Motor neuron (in vitro differentiated cells): ENCODE results near the gene IGSF9. TPM values are rescaled to one million over a fixed set of nuclear protein-coding genes. Genes with fewer than 3 reads are reported as not detected.
A peak's percentile ranks its signal among the peaks of the same experiment; 100 is the strongest.

Experiments
- ATAC-seq, 8 experiments: fragments of 200-7000 bp; cut with Tn5 transposase; replicated peaks in 6 of 8; 2 replicates each; pipeline ENCODE4 v1.8.0; 2021; ENCODE audit warnings: mild to moderate bottlenecking in 8 of 8, moderate library complexity in 8 of 8
- H3K27ac ChIP-seq, 2 donors: fragments of 250-450 bp; sonication (Bioruptor Pico); 2 replicates each; pipeline ENCODE4 v1.9.0; 2021; ENCODE audit warnings: antibody characterized with exemption in 2 of 2, mild to moderate bottlenecking in 2 of 2, moderate library complexity in 1 of 2
- H3K4me1 ChIP-seq, 2 donors: fragments of 250-450 bp; sonication (Bioruptor Pico); replicated peaks in 1 of 2; 2 replicates each; pipeline ENCODE4 v1.6.1; 2021; ENCODE audit warnings: antibody characterized with exemption in 2 of 2, mild to moderate bottlenecking in 2 of 2, moderate library complexity in 1 of 2
- H3K4me3 ChIP-seq, 5 donors: fragments of 250-450 bp; sonication (Bioruptor Pico); 2 replicates each; pipeline ENCODE4 v1.9.0; 2021; ENCODE audit warnings: antibody characterized with exemption in 5 of 5, mild to moderate bottlenecking in 5 of 5, moderate library complexity in 4 of 5
- WGBS, 10 experiments: fragments of 450-650 bp; shearing (Covaris generic); methylation state at CpG; one replicate each; pipeline ENCODE4 v1.0.0; 2022; 5-methylcytosine and 5-hydroxymethylcytosine counted together
- in situ Hi-C, 9 experiments: fragments of 400-800 bp; cut with MboI; loops; one replicate each; pipeline ENCODE4 v1.15.0; 2021; ENCODE audit warnings: low sequenced_read_pairs in 9 of 9, low pct_unique_long_range_greater_than_20kb in 2 of 9; ENCODE audit not compliant: unreplicated experiment in 9 of 9
- total RNA-seq, 8 experiments: library from RNA; unstranded; fragments of 300-600 nt; gene quantifications; 2 replicates each; pipeline versions ENCODE4 v1.2.3 to v1.2.4, GENCODE V29; 2022

The IGSF9 gene
- total RNA-seq, 8 experiments from 2014 or later = 0.59 to 16.2 (median 3.4) TPM

GRCh38 chr1:159921700-159922504 is 23.5 kb downstream of the IGSF9 start:
- 27 to 95% (median 80%) methylated on average over 1 to 13 of the region's 18 CpGs; no CpG with 5 or more reads in 3 of the 10 experiments for WGBS, 10 experiments
- no peak overlapping the region for H3K4me3 ChIP-seq
- ATAC-seq = no peak
- no peak overlapping the region for H3K27ac ChIP-seq
- peaks cover 23 to 32% of the 10 kb centered on the region in 2 donors for H3K4me1 ChIP-seq
- in situ Hi-C loops = no loop called here

- Histone ChIP-seq H3K4me1 (peaks cover 28 to 39% of the 10 kb centered on the region in 2 donors), H3K27ac (no peak overlapping the region), H3K4me3 (no peak overlapping the region)
- no peak for ATAC-seq
- WGBS, 10 experiments = 38 to 86% (median 73%) methylated on average over 1 of the region's 1 CpG; no CpG with 5 or more reads in 3 of the 10 experiments
- in situ Hi-C loops = no loop called here
These were observed 24.2 kb downstream of the IGSF9 start for GRCh38 chr1:159921251-159921650.

- no peak for ATAC-seq
- H3K4me1 ChIP-seq = peaks cover 27 to 37% of the 10 kb centered on the region in 2 donors
- in situ Hi-C loops = no loop called here
- WGBS, 10 experiments = 44 to 100% (median 95%) methylated on average over 1 of the region's 1 CpG; no CpG with 5 or more reads in 4 of the 10 experiments
- H3K27ac ChIP-seq = no peak overlapping the region
- H3K4me3 ChIP-seq = no peak overlapping the region
These were observed 24.8 kb downstream of the IGSF9 start for GRCh38 chr1:159920651-159921050.

- Histone ChIP-seq H3K4me3 (no peak overlapping the region), H3K4me1 (peaks cover 25 to 37% of the 10 kb centered on the region in 2 donors), H3K27ac (no peak overlapping the region)
- in situ Hi-C loops = no loop called here
- ATAC-seq = no peak
- 60 to 100% (median 96%) methylated on average over 1 to 6 of the region's 10 CpGs; no CpG with 5 or more reads in 3 of the 10 experiments for WGBS, 10 experiments
These were observed 25.2 kb downstream of the IGSF9 start for GRCh38 chr1:159920202-159920601.

GRCh38 chr1:159919236-159919865 is 26.1 kb downstream of the IGSF9 start:
- in situ Hi-C loops = no loop called here
- H3K27ac ChIP-seq = no peak overlapping the region

GRCh38 chr1:159918352-159919200 is 26.8 kb downstream of the IGSF9 start:
- H3K4me3 ChIP-seq = no peak overlapping the region
- H3K27ac ChIP-seq = no peak overlapping the region
- WGBS, 10 experiments = 0 to 100% (median 92%) methylated on average over 1 to 12 of the region's 13 CpGs; no CpG with 5 or more reads in 4 of the 10 experiments
- in situ Hi-C loops = no loop called here
- ATAC-seq = no peak
- peaks cover 21 to 25% of the 10 kb centered on the region in 2 donors for H3K4me1 ChIP-seq

More at GRCh38 chr1:159919236-159919865, 26.1 kb downstream of the IGSF9 start:
- H3K4me3 ChIP-seq = no peak overlapping the region
- peaks cover 25 to 32% of the 10 kb centered on the region in 2 donors for H3K4me1 ChIP-seq
- WGBS, 10 experiments = 88 to 100% (median 100%) methylated on average over 1 to 8 of the region's 10 CpGs; no CpG with 5 or more reads in 2 of the 10 experiments
- ATAC-seq = no peak

GRCh38 chr1:159917533-159918351 is 27.7 kb downstream of the IGSF9 start:
- ATAC-seq = peak in 1 of 8 experiments; percentile 20
- Histone ChIP-seq H3K4me1 (peaks cover 13 to 16% of the 10 kb centered on the region in 2 donors), H3K4me3 (no peak overlapping the region), H3K27ac (no peak overlapping the region)
- WGBS, 10 experiments = 63 to 100% (median 93%) methylated on average over 2 to 4 of the region's 5 CpGs; no CpG with 5 or more reads in 5 of the 10 experiments
- in situ Hi-C loops = no loop called here

GRCh38 chr1:159916242-159917051 is 29.0 kb downstream of the IGSF9 start:
- ATAC-seq = peak; percentile 20 to 95 (median 85)
- 26 to 90% (median 52%) methylated on average over 2 to 8 of the region's 9 CpGs for WGBS, 10 experiments
- Histone ChIP-seq H3K4me1 (peaks cover 10% of the 10 kb centered on the region in 2 donors), H3K27ac (no peak overlapping the region), H3K4me3 (no peak overlapping the region)
- in situ Hi-C loops = no loop called here

GRCh38 chr1:159915571-159916241 is 29.7 kb downstream of the IGSF9 start:
- H3K27ac ChIP-seq = no peak overlapping the region
- peak in 7 of 8 experiments; percentile 9 to 67 (median 25) for ATAC-seq
- in situ Hi-C loops = no loop called here
- no peak overlapping the region for H3K4me3 ChIP-seq
- H3K4me1 ChIP-seq = peaks cover 10 to 14% of the 10 kb centered on the region in 2 donors
- 20 to 90% (median 44%) methylated on average over 1 to 5 of the region's 5 CpGs for WGBS, 10 experiments

- Histone ChIP-seq H3K4me3 (no peak overlapping the region), H3K27ac (no peak overlapping the region), H3K4me1 (peaks cover 14 to 22% of the 10 kb centered on the region in 2 donors)
- in situ Hi-C loops = no loop called here
- WGBS, 10 experiments = 17 to 100% (median 83%) methylated on average over 1 to 9 of the region's 10 CpGs; no CpG with 5 or more reads in 1 of the 10 experiments
- ATAC-seq = peak in 2 of 8 experiments; percentile 29 to 70
These were observed 31.0 kb downstream of the IGSF9 start for GRCh38 chr1:159914252-159915018.
